Thyroid gland (tissue), 4 donors: ENCODE data around the gene RERGL.

ENCODE experiments used
- CTCF ChIP-seq, 6 experiments: fragments of 200-600 bp in 3 of 6; fragments of 450-650 bp in 3 of 6; sonication (generic) in 3 of 6; IDR thresholded peaks; one replicate each; pipeline ENCODE4 v1.5.1; 2016 to 2019; ENCODE audit warnings: antibody characterized with exemption in 6 of 6, mild to moderate bottlenecking in 2 of 6, inconsistent platforms in 1 of 6, moderate library complexity in 1 of 6
- POLR2A ChIP-seq, 2 donors: fragments of 450-650 bp; IDR thresholded peaks; one replicate each; pipeline ENCODE4 v1.6.1; 2017; ENCODE audit warnings: antibody characterized with exemption in 2 of 2, mild to moderate bottlenecking in 2 of 2, moderate library complexity in 1 of 2

GRCh38 chr12:18057051-18057450 is 32.9 kb downstream of the RERGL start:
- TF ChIP-seq CTCF (IDR thresholded peaks at IDR 0.05) = no peak
- no peak for TF ChIP-seq POLR2A (IDR thresholded peaks at IDR 0.05)
